Hepatocyte (in vitro differentiated cells): ENCODE data around the gene CD248. TPM values are rescaled to one million over a fixed set of nuclear protein-coding genes. Genes with fewer than 3 reads are reported as not detected.

Experiments used
- DNase-seq: peaks from one replicate; pipeline ENCODE4 v3.0.0-alpha.2; 2016; ENCODE audit warnings: low spot score
- H2AFZ ChIP-seq: fragments of 200-600 bp; sonication (generic); 2 replicates; pipeline ENCODE4 v1.6.0; 2016; ENCODE audit warnings: antibody characterized with exemption, mild to moderate bottlenecking
- H3K27ac ChIP-seq: fragments of 200-600 bp; sonication (generic); 2 replicates; pipeline ENCODE4 v1.5.1; 2016; ENCODE audit warnings: mild to moderate bottlenecking
- H3K27me3 ChIP-seq: fragments of 200-600 bp; sonication (generic); 2 replicates; pipeline ENCODE4 v1.6.1; 2016
- H3K36me3 ChIP-seq: fragments of 200-600 bp; sonication (generic); replicated peaks from 2 replicates; pipeline ENCODE4 v1.5.1; 2016; ENCODE audit warnings: low read depth; ENCODE audit not compliant: insufficient read depth
- H3K4me1 ChIP-seq: fragments of 200-600 bp; sonication (generic); 2 replicates; pipeline ENCODE4 v1.5.1; 2016; ENCODE audit warnings: mild to moderate bottlenecking, moderate library complexity; ENCODE audit not compliant: insufficient read depth
- H3K4me2 ChIP-seq: fragments of 200-600 bp; sonication (generic); 2 replicates; pipeline ENCODE4 v1.6.0; 2016
- H3K4me3 ChIP-seq: fragments of 200-600 bp; sonication (generic); 2 replicates; pipeline ENCODE4 v1.5.1; 2016; ENCODE audit warnings: mild to moderate bottlenecking
- H3K79me2 ChIP-seq: fragments of 200-600 bp; sonication (generic); 2 replicates; pipeline ENCODE4 v1.6.0; 2017; ENCODE audit warnings: mild to moderate bottlenecking
- H3K9me2 ChIP-seq: fragments of 200-600 bp; sonication (generic); replicated peaks from 2 replicates; pipeline ENCODE4 v1.6.0; 2017; ENCODE audit warnings: mild to moderate bottlenecking; ENCODE audit not compliant: insufficient read depth
- H3K9me3 ChIP-seq: fragments of 200-600 bp; sonication (generic); 2 replicates; pipeline ENCODE4 v1.5.1; 2016; ENCODE audit warnings: low read depth, mild to moderate bottlenecking
- H4K20me1 ChIP-seq: fragments of 200-600 bp; sonication (generic); 2 replicates; pipeline ENCODE4 v1.6.0; 2016; ENCODE audit warnings: mild to moderate bottlenecking; ENCODE audit not compliant: insufficient read depth, poor library complexity, severe bottlenecking
- EZH2 ChIP-seq: fragments of 200-600 bp; sonication (generic); IDR thresholded peaks from 2 replicates; pipeline ENCODE4 v1.6.1; 2016; ENCODE audit warnings: antibody characterized with exemption, mild to moderate bottlenecking, borderline replicate concordance
- EZH2phosphoT487 ChIP-seq: fragments of 200-600 bp; sonication (generic); IDR thresholded peaks from one replicate; pipeline ENCODE4 v1.6.1; 2018; ENCODE audit warnings: antibody characterized with exemption, mild to moderate bottlenecking, low read depth, moderate library complexity; ENCODE audit not compliant: unreplicated experiment, severe bottlenecking
- WGBS: methylation state at CpG from one replicate; pipeline ENCODE4 v1.1.6; 2016; ENCODE audit warnings: low lambda C conversion rate; ENCODE audit errors: missing lambda C conversion rate; 5-methylcytosine and 5-hydroxymethylcytosine counted together
- polyA plus RNA-seq: library from polyadenylated mRNA; unstranded; fragments of >200 nt; fragmentation: Nextera tagmentation; extraction: Ambion mirVana; gene quantifications from 2 replicates; pipeline ENCODE4 v1.2.1, GENCODE V29; 2016
- total RNA-seq: library from RNA; depleted of rRNA; stranded (reverse); fragments of >200 nt; gene quantifications from 2 replicates; pipeline ENCODE4 v1.2.3, GENCODE V29; 2014
- TF ChIP-seq, protein P1 (sequence below): fragments of 200-600 bp; sonication (generic); IDR thresholded peaks from 2 replicates; pipeline ENCODE4 v1.5.1; 2016; ENCODE audit warnings: antibody characterized with exemption, mild to moderate bottlenecking; ENCODE audit not compliant: poor library complexity

Gene CD248
- total and polyA plus RNA-seq, 2 experiments from 2014 or later, result 24.6 to 210 TPM

GRCh38 chr11:66345316-66345649, 28.4 kb upstream of the CD248 start:
- peak overlapping the region; percentile 72 for H2AFZ ChIP-seq
- no peaks in the 10 kb centered on the region for H3K9me3 ChIP-seq
- no peaks in the 10 kb centered on the region for H3K9me2 ChIP-seq
- 14% methylated on average over 7 of the region's 7 CpGs for WGBS
- DNase-seq, result no peak
- peak overlapping the region; percentile 90 for H3K4me2 ChIP-seq
- no peaks in the 10 kb centered on the region for H4K20me1 ChIP-seq
- H3K27ac ChIP-seq, result peak overlapping the region; percentile 41
- H3K36me3 ChIP-seq, result no peaks in the 10 kb centered on the region
- H3K79me2 ChIP-seq, result peaks cover 48% of the 10 kb centered on the region
- H3K4me1 ChIP-seq, result peaks cover 39% of the 10 kb centered on the region
- TF ChIP-seq, protein P1, sequence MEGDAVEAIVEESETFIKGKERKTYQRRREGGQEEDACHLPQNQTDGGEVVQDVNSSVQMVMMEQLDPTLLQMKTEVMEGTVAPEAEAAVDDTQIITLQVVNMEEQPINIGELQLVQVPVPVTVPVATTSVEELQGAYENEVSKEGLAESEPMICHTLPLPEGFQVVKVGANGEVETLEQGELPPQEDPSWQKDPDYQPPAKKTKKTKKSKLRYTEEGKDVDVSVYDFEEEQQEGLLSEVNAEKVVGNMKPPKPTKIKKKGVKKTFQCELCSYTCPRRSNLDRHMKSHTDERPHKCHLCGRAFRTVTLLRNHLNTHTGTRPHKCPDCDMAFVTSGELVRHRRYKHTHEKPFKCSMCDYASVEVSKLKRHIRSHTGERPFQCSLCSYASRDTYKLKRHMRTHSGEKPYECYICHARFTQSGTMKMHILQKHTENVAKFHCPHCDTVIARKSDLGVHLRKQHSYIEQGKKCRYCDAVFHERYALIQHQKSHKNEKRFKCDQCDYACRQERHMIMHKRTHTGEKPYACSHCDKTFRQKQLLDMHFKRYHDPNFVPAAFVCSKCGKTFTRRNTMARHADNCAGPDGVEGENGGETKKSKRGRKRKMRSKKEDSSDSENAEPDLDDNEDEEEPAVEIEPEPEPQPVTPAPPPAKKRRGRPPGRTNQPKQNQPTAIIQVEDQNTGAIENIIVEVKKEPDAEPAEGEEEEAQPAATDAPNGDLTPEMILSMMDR, result no peak
- peak overlapping the region; percentile 21 for H3K4me3 ChIP-seq
- no peaks in the 10 kb centered on the region for H3K27me3 ChIP-seq

- Histone ChIP-seq H3K9me3 (no peaks in the 10 kb centered on the region), H4K20me1 (no peaks in the 10 kb centered on the region), H3K4me2 (peak within 1 kb of the TSS; percentile 97), H3K27ac (peak within 1 kb of the TSS; percentile 87), H3K27me3 (no peaks in the 10 kb centered on the region), H3K4me3 (peak within 1 kb of the TSS; percentile 74), H3K79me2 (peaks cover 45% of the 10 kb centered on the region), H3K4me1 (peaks cover 34% of the 10 kb centered on the region), H2AFZ (peak within 1 kb of the TSS; percentile 72), H3K9me2 (no peaks in the 10 kb centered on the region), H3K36me3 (no peaks in the 10 kb centered on the region)
- WGBS, result 2% methylated on average over 59 of the region's 59 CpGs
- TF ChIP-seq, protein P1, result no peak
- TF ChIP-seq EZH2 (no peak), EZH2phosphoT487 (no peak)
- DNase-seq, result peak; percentile 98
Measured at GRCh38 chr11:66344550-66345315, 27.9 kb upstream of the CD248 start, which contains the start of gene BRMS1. TSS of gene BRMS1 (minus strand) at chr11:66345104. CDS start at chr11:66342234, 2,870 bp downstream.

GRCh38 chr11:66343176-66343575, 26.3 kb upstream of the CD248 start:
- H3K27ac ChIP-seq, result no peak overlapping the region
- peaks cover 39% of the 10 kb centered on the region for H3K79me2 ChIP-seq
- H4K20me1 ChIP-seq, result no peaks in the 10 kb centered on the region
- H3K9me2 ChIP-seq, result no peaks in the 10 kb centered on the region
- H3K9me3 ChIP-seq, result no peaks in the 10 kb centered on the region
- no peak overlapping the region for H2AFZ ChIP-seq
- no peak for DNase-seq
- H3K27me3 ChIP-seq, result no peaks in the 10 kb centered on the region
- H3K4me1 ChIP-seq, result peaks cover 20% of the 10 kb centered on the region
- peak overlapping the region; percentile 97 for H3K4me2 ChIP-seq
- 95% methylated on average over 8 of the region's 8 CpGs for WGBS
- H3K36me3 ChIP-seq, result no peaks in the 10 kb centered on the region
- TF ChIP-seq, protein P1, result no peak
- TF ChIP-seq EZH2 (no peak), EZH2phosphoT487 (no peak)
- H3K4me3 ChIP-seq, result no peak overlapping the region
